IMR-90 (cell line): ENCODE results near the gene JCAD. TPM values are rescaled to one million over a fixed set of nuclear protein-coding genes. Genes with fewer than 3 reads are reported as not detected.

Experiments
- ATAC-seq: fragments of 200-7000 bp; cut with Tn5 transposase; 2 replicates; pipeline ENCODE4 v1.9.1; 2020; ENCODE audit warnings: low read depth, mild to moderate bottlenecking, moderate library complexity
- BruUV-seq: library from RNA; stranded (reverse); fragments of 400-500 nt; replicated peaks from 2 replicates; lab custom pipeline; 2021; lab: Mats Ljungman, UMichigan
- CTCF ChIA-PET: fragments of 300-600 bp; formaldehyde crosslinking; extraction: SDS; loops from one replicate; lab custom pipeline; 2021; ENCODE audit warnings: antibody characterized with exemption; lab: Yijun Ruan, JAX
- POLR2A ChIA-PET: fragments of 300-600 bp; sonication (Branson Sonifier 250); formaldehyde crosslinking; loops from one replicate; lab custom pipeline; 2022; ENCODE audit warnings: antibody characterized with exemption; ENCODE audit not compliant: unreplicated experiment; lab: Charles Lee
- DNase-seq: peaks from one replicate; pipeline ENCODE4 v3.0.0; 2013
- H2AFZ ChIP-seq: replicated peaks from 2 replicates; pipeline ENCODE3; 2013; ENCODE audit warnings: low read length, mild to moderate bottlenecking; ENCODE audit not compliant: poor library complexity
- H2AK5ac ChIP-seq: 2 replicates; pipeline ENCODE4 v1.6.1; 2013; ENCODE audit warnings: low read depth, low read length, inconsistent platforms
- H2AK9ac ChIP-seq: replicated peaks from 2 replicates; pipeline ENCODE3; 2013; ENCODE audit warnings: mild to moderate bottlenecking, low read depth, low read length, moderate library complexity; ENCODE audit not compliant: poor library complexity
- H2BK120ac ChIP-seq: 2 replicates; pipeline ENCODE4 v1.6.1; 2013; ENCODE audit warnings: low read depth, low read length, inconsistent platforms
- H2BK15ac ChIP-seq: 3 replicates; pipeline ENCODE4 v1.6.1; 2013; ENCODE audit warnings: low read depth, low read length, inconsistent platforms
- H2BK20ac ChIP-seq: 2 replicates; pipeline ENCODE4 v1.6.1; 2013; ENCODE audit warnings: low read depth, mild to moderate bottlenecking, inconsistent platforms, low read length, moderate library complexity
- H2BK5ac ChIP-seq: 2 replicates; pipeline ENCODE4 v1.6.1; 2013; ENCODE audit warnings: mild to moderate bottlenecking, low read depth, low read length, inconsistent platforms; ENCODE audit not compliant: poor library complexity, severe bottlenecking
- H3K14ac ChIP-seq: replicated peaks from 2 replicates; pipeline ENCODE4 v1.6.1; 2013; ENCODE audit warnings: low read depth, low read length, inconsistent platforms
- H3K18ac ChIP-seq: 2 replicates; pipeline ENCODE4 v1.6.1; 2013; ENCODE audit warnings: low read depth, low read length, control low read depth
- H3K23ac ChIP-seq: 2 replicates; pipeline ENCODE4 v1.6.1; 2013; ENCODE audit warnings: low read depth, low read length, inconsistent platforms
- H3K27ac ChIP-seq: 2 replicates; pipeline ENCODE4 v1.5.1; 2013; ENCODE audit warnings: mild to moderate bottlenecking, control low read depth, low read length; ENCODE audit not compliant: insufficient read depth
- H3K27me3 ChIP-seq: 2 replicates; pipeline ENCODE4 v1.6.1; 2013; ENCODE audit warnings: low read length; ENCODE audit not compliant: control insufficient read depth, insufficient read depth
- H3K36me3 ChIP-seq: 2 replicates; pipeline ENCODE4 v1.6.1; 2013; ENCODE audit warnings: low read length, mixed read lengths; ENCODE audit not compliant: control insufficient read depth, insufficient read depth
- H3K4ac ChIP-seq: 2 replicates; pipeline ENCODE4 v1.6.1; 2013; ENCODE audit warnings: low read depth, low read length, inconsistent platforms
- H3K4me1 ChIP-seq: 2 replicates; pipeline ENCODE4 v1.6.1; 2013; ENCODE audit warnings: low read length, mixed read lengths; ENCODE audit not compliant: control insufficient read depth, insufficient read depth
- H3K4me2 ChIP-seq: 2 replicates; pipeline ENCODE4 v1.6.1; 2013; ENCODE audit warnings: low read depth, mild to moderate bottlenecking, control low read depth, low read length, moderate library complexity
- H3K4me3 ChIP-seq: 2 replicates; pipeline ENCODE4 v1.5.1; 2013; ENCODE audit warnings: low read depth, mild to moderate bottlenecking, control low read depth, low read length, moderate library complexity; ENCODE audit not compliant: insufficient read depth
- H3K56ac ChIP-seq: 2 replicates; pipeline ENCODE4 v1.6.1; 2013; ENCODE audit warnings: low read length, inconsistent platforms; ENCODE audit not compliant: insufficient read depth; ENCODE audit errors: extremely low read depth
- H3K79me1 ChIP-seq, 2 experiments: 2 replicates each; pipeline ENCODE4 v1.6.1; 2013; ENCODE audit warnings: low read length in 2 of 2, inconsistent platforms in 1 of 2, low read depth in 1 of 2
- H3K9ac ChIP-seq: 2 replicates; pipeline ENCODE4 v1.6.1; 2013; ENCODE audit warnings: low read depth, low read length, control low read depth
- H3K9me1 ChIP-seq: 2 replicates; pipeline ENCODE4 v1.6.1; 2013; ENCODE audit warnings: low read length, inconsistent platforms; ENCODE audit not compliant: insufficient read depth
- H3K9me3 ChIP-seq: 2 replicates; pipeline ENCODE4 v1.6.1; 2013; ENCODE audit warnings: low read length; ENCODE audit not compliant: control insufficient read depth, insufficient read depth
- H4K20me1 ChIP-seq: 2 replicates; pipeline ENCODE4 v1.6.1; 2013; ENCODE audit warnings: low read length, inconsistent platforms; ENCODE audit not compliant: insufficient read depth
- H4K5ac ChIP-seq: 2 replicates; pipeline ENCODE4 v1.6.1; 2013; ENCODE audit warnings: mild to moderate bottlenecking, low read depth, low read length, control low read depth
- H4K8ac ChIP-seq, 2 experiments: 2 replicates each; pipeline ENCODE4 v1.6.1; 2013; ENCODE audit warnings: low read depth in 2 of 2, low read length in 2 of 2, control low read depth in 1 of 2, inconsistent platforms in 1 of 2
- H4K91ac ChIP-seq: 2 replicates; pipeline ENCODE4 v1.6.1; 2013; ENCODE audit warnings: low read depth, low read length, inconsistent platforms; ENCODE audit not compliant: insufficient read depth
- BHLHE40 ChIP-seq: fragments of 150-350 bp; IDR thresholded peaks from 2 replicates; pipeline ENCODE4 v1.6.1; 2016; ENCODE audit warnings: mild to moderate bottlenecking, low read depth, low read length
- CEBPB ChIP-seq: IDR thresholded peaks from 2 replicates; pipeline ENCODE4 v1.6.1; 2012; ENCODE audit warnings: low read depth, low read length, improper control_type of control experiment
- CHD1 ChIP-seq: IDR thresholded peaks from 2 replicates; pipeline ENCODE4 v1.6.1; 2012; ENCODE audit warnings: low read depth, low read length, improper control_type of control experiment
- CTCF ChIP-seq: conservative IDR thresholded peaks from 2 replicates; pipeline ENCODE4 v1.5.1; 2012; ENCODE audit warnings: mild to moderate bottlenecking, low read depth, low read length, improper control_type of control experiment
- FOS ChIP-seq: fragments of 150-350 bp; IDR thresholded peaks from 2 replicates; pipeline ENCODE4 v1.6.1; 2016; ENCODE audit warnings: low read depth, low read length
- MAFK ChIP-seq: IDR thresholded peaks from 2 replicates; pipeline ENCODE4 v1.6.1; 2012; ENCODE audit warnings: low read depth, low read length, improper control_type of control experiment
- MAZ ChIP-seq: IDR thresholded peaks from 2 replicates; pipeline ENCODE4 v1.6.1; 2012; ENCODE audit warnings: low read depth, mild to moderate bottlenecking, low read length, improper control_type of control experiment, moderate library complexity, borderline replicate concordance
- MXI1 ChIP-seq: IDR thresholded peaks from 2 replicates; pipeline ENCODE4 v1.6.1; 2012; ENCODE audit warnings: low read depth, mild to moderate bottlenecking, low read length, moderate library complexity, borderline replicate concordance
- NFE2L2 ChIP-seq: fragments of 150-350 bp; IDR thresholded peaks from 2 replicates; pipeline ENCODE4 v1.6.1; 2016; ENCODE audit warnings: low read depth, mild to moderate bottlenecking, low read length
- POLR2A ChIP-seq: IDR thresholded peaks from 2 replicates; pipeline ENCODE4 v1.6.1; 2012; ENCODE audit warnings: mild to moderate bottlenecking, low read depth, low read length
- RAD21 ChIP-seq: IDR thresholded peaks from 2 replicates; pipeline ENCODE4 v1.6.1; 2012; ENCODE audit warnings: low read length, improper control_type of control experiment
- RCOR1 ChIP-seq: IDR thresholded peaks from 2 replicates; pipeline ENCODE4 v1.6.1; 2012; ENCODE audit warnings: mild to moderate bottlenecking, low read length, improper control_type of control experiment; ENCODE audit not compliant: insufficient replicate concordance
- USF2 ChIP-seq: fragments of 150-350 bp; IDR thresholded peaks from 2 replicates; pipeline ENCODE4 v1.6.1; 2017; ENCODE audit warnings: mild to moderate bottlenecking, antibody characterized with exemption, low read length, low read depth
- WGBS, 2 experiments: methylation state at CpG; one replicate each; pipeline versions ENCODE4 v1.1.5 to v1.1.7; 2013; ENCODE audit warnings: missing lambda C conversion rate in 2 of 2; ENCODE audit not compliant: insufficient read length in 1 of 2; ENCODE audit errors: extremely low coverage in 2 of 2; 5-methylcytosine and 5-hydroxymethylcytosine counted together
- dilution Hi-C: fragments of 300-500 bp; cut with HindIII; formaldehyde crosslinking; loops from one replicate; pipeline ENCODE4 v1.14.3; 2018; ENCODE audit warnings: low sequenced_read_pairs; ENCODE audit not compliant: unreplicated experiment
- in situ Hi-C: fragments of 300-500 bp; cut with MboI; formaldehyde crosslinking; loops from 3 replicates; pipeline ENCODE4 v1.14.3; 2019; ENCODE audit warnings: low sequenced_read_pairs, inconsistent platforms, mixed read lengths
- intact Hi-C: fragments of 100-400 bp; cut with micrococcal nuclease; formaldehyde crosslinking; loops from 2 replicates; pipeline ENCODE4 v1.10.0; 2022
- polyA plus RNA-seq, 3 experiments: library from polyadenylated mRNA; depleted of rRNA; stranded (reverse); fragments of >200 nt; gene quantifications; 2 replicates each; pipeline ENCODE4 v1.2.3, GENCODE V29; 2012; ENCODE audit warnings: low replicate concordance in 1 of 3
- total RNA-seq: library from RNA; depleted of rRNA; stranded (reverse); fragments of >200 nt; gene quantifications from 2 replicates; pipeline ENCODE4 v1.2.3, GENCODE V29; 2012

JCAD gene
- total and polyA plus RNA-seq, 2 of the 4 experiments (the other 2 are of a cell fraction) = 15.9 to 16.8 TPM

GRCh38 chr10:30017556-30017955, 41.8 kb downstream of the JCAD start:
- H3K4me2 ChIP-seq = no peak overlapping the region
- no TSS peak for BruUV-seq
- H2AFZ ChIP-seq = no peak overlapping the region
- no CpG with 5 or more reads among the region's 6 CpGs for WGBS, 2 experiments
- H3K18ac ChIP-seq = no peak overlapping the region
- TF ChIP-seq CTCF = no peak
- no peak for TF ChIP-seq RAD21
- no peak for TF ChIP-seq BHLHE40
- TF ChIP-seq POLR2A = no peak
- no peak for TF ChIP-seq FOS
- TF ChIP-seq NFE2L2 = no peak
- TF ChIP-seq MAZ = no peak
- TF ChIP-seq USF2 = no peak
- TF ChIP-seq CEBPB = no peak
- TF ChIP-seq RCOR1 = no peak
- TF ChIP-seq MXI1 = no peak
- no peak for TF ChIP-seq MAFK
- TF ChIP-seq CHD1 = no peak
- ATAC-seq = no peak
- H3K9me3 ChIP-seq = no peaks in the 10 kb centered on the region
- no peak for DNase-seq
- no peak overlapping the region for H4K8ac ChIP-seq
- peaks cover 48% of the 10 kb centered on the region for H4K20me1 ChIP-seq
- in situ Hi-C loops = no loop called here
- H3K79me1 ChIP-seq = peaks cover 33 to 72% of the 10 kb centered on the region in 2 experiments
- no peak overlapping the region for H3K4me3 ChIP-seq
- no peak overlapping the region for H4K5ac ChIP-seq
- no peak overlapping the region for H3K4ac ChIP-seq
- no peak overlapping the region for H2BK15ac ChIP-seq
- no peak overlapping the region for H2AK5ac ChIP-seq
- H3K27ac ChIP-seq = no peak overlapping the region
- intact Hi-C loops = no loop called here
- H2AK9ac ChIP-seq = no peak overlapping the region
- H2BK20ac ChIP-seq = no peak overlapping the region
- H3K56ac ChIP-seq = no peak overlapping the region
- H2BK5ac ChIP-seq = no peak overlapping the region
- no peak overlapping the region for H3K23ac ChIP-seq
- H3K36me3 ChIP-seq = peaks cover 35% of the 10 kb centered on the region
- H3K27me3 ChIP-seq = no peaks in the 10 kb centered on the region
- ChIA-PET CTCF (no interaction called here), POLR2A (no interaction called here)
- peaks cover 18% of the 10 kb centered on the region for H3K9me1 ChIP-seq
- no peak overlapping the region for H3K14ac ChIP-seq
- no peak overlapping the region for H4K91ac ChIP-seq
- H2BK120ac ChIP-seq = no peak overlapping the region
- dilution Hi-C loops = no loop called here
- peaks cover 13% of the 10 kb centered on the region for H3K4me1 ChIP-seq
- no peak overlapping the region for H3K9ac ChIP-seq
